ENCODE measurements around the gene HBG2. TPM values are rescaled to one million over a fixed set of nuclear protein-coding genes. Genes with fewer than 3 reads are reported as not detected.

Gene HBG2
- total RNA-seq, 1 donor from 2014 or later = not detected

GRCh38 chr11:5231111-5231510 is 23.5 kb downstream of the HBG2 start:
- intact Hi-C loops (cut with micrococcal nuclease) = no loop called here

GRCh38 chr11:5230266-5230665 is 24.3 kb downstream of the HBG2 start:
- intact Hi-C loops (cut with micrococcal nuclease) = no loop called here

- intact Hi-C loops (cut with micrococcal nuclease) = no loop called here
These were observed 24.8 kb downstream of the HBG2 start for GRCh38 chr11:5229796-5230195.

- intact Hi-C loops (cut with micrococcal nuclease) = no loop called here
These were observed 25.2 kb downstream of the HBG2 start for GRCh38 chr11:5229356-5229755.

GRCh38 chr11:5228124-5228523 is 26.5 kb downstream of the HBG2 start:
- intact Hi-C loops (cut with micrococcal nuclease) = no loop called here

- intact Hi-C loops (cut with micrococcal nuclease) = no loop called here
These were observed 26.9 kb downstream of the HBG2 start for GRCh38 chr11:5227681-5228080.

- intact Hi-C loops (cut with micrococcal nuclease) = no loop called here
These were observed 27.8 kb downstream of the HBG2 start, which contains the start of gene HBB for GRCh38 chr11:5226732-5227310. TSS of gene HBB (minus strand) at chr11:5227071. CDS start at chr11:5227021, 50 bp downstream.

GRCh38 chr11:5225480-5225871 is 29.1 kb downstream of the HBG2 start:
- intact Hi-C loops (cut with micrococcal nuclease) = no loop called here

GRCh38 chr11:5224538-5225479 is 29.8 kb downstream of the HBG2 start:
- intact Hi-C loops (cut with micrococcal nuclease) = no loop called here

GRCh38 chr11:5223686-5224085 is 30.9 kb downstream of the HBG2 start:
- intact Hi-C loops (cut with micrococcal nuclease) = no loop called here

- intact Hi-C loops (cut with micrococcal nuclease) = no loop called here
These were observed 31.4 kb downstream of the HBG2 start for GRCh38 chr11:5223146-5223545.

- intact Hi-C loops (cut with micrococcal nuclease) = no loop called here
These were observed 44.1 kb downstream of the HBG2 start for GRCh38 chr11:5210376-5210885.

GRCh38 chr11:5204787-5205186 is 49.8 kb downstream of the HBG2 start:
- intact Hi-C loops (cut with micrococcal nuclease) = loop anchor here (5.0 kb wide), 1 partner anchor 88 kb away; no protein-coding TSS in a partner anchor

- intact Hi-C loops (cut with micrococcal nuclease) = no loop called here
These were observed 51.2 kb downstream of the HBG2 start for GRCh38 chr11:5203366-5203765.

Other genes starting within 250 kb of the HBG2 start
- gene OR52J3, start 208.3 kb downstream of the HBG2 start, total RNA-seq = not detected in 2 replicates
- not detected in 2 replicates for gene OR52E2, start 195.2 kb downstream of the HBG2 start, total RNA-seq
- not detected in 2 replicates for gene OR52E1, start 185.2 kb downstream of the HBG2 start, total RNA-seq
- not detected in 2 replicates for gene OR52A5, start 116.4 kb downstream of the HBG2 start, total RNA-seq
- not detected in 2 replicates for gene OR52A1, start 100.0 kb downstream of the HBG2 start, total RNA-seq
- gene OR51V1, start 54.1 kb downstream of the HBG2 start, total RNA-seq = not detected in 2 replicates
- gene HBB, start 27.7 kb downstream of the HBG2 start, total RNA-seq = not detected in 2 replicates
- not detected in 2 replicates for gene HBD, start 20.3 kb downstream of the HBG2 start, total RNA-seq
- gene HBG1, start 4.9 kb downstream of the HBG2 start, total RNA-seq = not detected in 2 replicates
- not detected in 2 replicates for gene HBE1, start 15.2 kb upstream of the HBG2 start, total RNA-seq
- not detected in 2 replicates for gene OR51B4, start 47.2 kb upstream of the HBG2 start, total RNA-seq
- gene OR51B2, start 69.5 kb upstream of the HBG2 start, total RNA-seq = not detected in 2 replicates
- gene OR51B5, start 88.7 kb upstream of the HBG2 start, total RNA-seq = not detected in 2 replicates
- not detected in 2 replicates for gene OR51B6, start 96.7 kb upstream of the HBG2 start, total RNA-seq
- gene OR51M1, start 129.0 kb upstream of the HBG2 start, total RNA-seq = not detected in 2 replicates
- gene OR51Q1, start 167.3 kb upstream of the HBG2 start, total RNA-seq = not detected in 2 replicates
- gene OR51I1, start 186.7 kb upstream of the HBG2 start, total RNA-seq = not detected in 2 replicates
- not detected in 2 replicates for gene OR51I2, start 194.5 kb upstream of the HBG2 start, total RNA-seq
- not detected in 2 replicates for gene OR52D1, start 233.9 kb upstream of the HBG2 start, total RNA-seq